Measurements from ENCODE around the gene SH3BGRL2.

Gene SH3BGRL2

DNA sequence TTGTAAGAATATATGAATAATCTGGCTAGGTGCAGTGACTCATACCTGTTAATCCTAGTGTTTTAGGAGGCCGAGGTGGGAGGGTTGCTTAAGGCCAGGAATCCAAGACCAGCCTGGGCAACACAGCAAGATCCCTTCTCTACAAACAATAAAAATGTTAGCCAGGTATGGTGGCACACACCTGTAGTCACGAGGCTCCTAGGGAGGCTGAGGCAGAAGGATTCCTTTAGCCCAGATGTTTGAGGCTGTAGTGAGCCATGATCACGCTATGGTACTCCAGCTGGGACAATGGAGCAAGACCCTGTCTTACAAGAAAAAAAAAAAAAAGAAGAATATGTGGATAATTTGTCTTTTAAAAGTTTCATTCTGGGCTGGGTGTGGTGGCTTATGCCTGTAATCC is 75.4 kb downstream of the SH3BGRL2 start:
- TF ChIP-seq, protein P1, sequence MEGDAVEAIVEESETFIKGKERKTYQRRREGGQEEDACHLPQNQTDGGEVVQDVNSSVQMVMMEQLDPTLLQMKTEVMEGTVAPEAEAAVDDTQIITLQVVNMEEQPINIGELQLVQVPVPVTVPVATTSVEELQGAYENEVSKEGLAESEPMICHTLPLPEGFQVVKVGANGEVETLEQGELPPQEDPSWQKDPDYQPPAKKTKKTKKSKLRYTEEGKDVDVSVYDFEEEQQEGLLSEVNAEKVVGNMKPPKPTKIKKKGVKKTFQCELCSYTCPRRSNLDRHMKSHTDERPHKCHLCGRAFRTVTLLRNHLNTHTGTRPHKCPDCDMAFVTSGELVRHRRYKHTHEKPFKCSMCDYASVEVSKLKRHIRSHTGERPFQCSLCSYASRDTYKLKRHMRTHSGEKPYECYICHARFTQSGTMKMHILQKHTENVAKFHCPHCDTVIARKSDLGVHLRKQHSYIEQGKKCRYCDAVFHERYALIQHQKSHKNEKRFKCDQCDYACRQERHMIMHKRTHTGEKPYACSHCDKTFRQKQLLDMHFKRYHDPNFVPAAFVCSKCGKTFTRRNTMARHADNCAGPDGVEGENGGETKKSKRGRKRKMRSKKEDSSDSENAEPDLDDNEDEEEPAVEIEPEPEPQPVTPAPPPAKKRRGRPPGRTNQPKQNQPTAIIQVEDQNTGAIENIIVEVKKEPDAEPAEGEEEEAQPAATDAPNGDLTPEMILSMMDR (IDR thresholded peaks at IDR 0.05; ENCODE audit: borderline replicate concordance, insufficient read depth, low read depth, low read length), result no peak
- no peak overlapping the region for H3K4me3 ChIP-seq (ENCODE audit: low read depth, low read length)

DNA sequence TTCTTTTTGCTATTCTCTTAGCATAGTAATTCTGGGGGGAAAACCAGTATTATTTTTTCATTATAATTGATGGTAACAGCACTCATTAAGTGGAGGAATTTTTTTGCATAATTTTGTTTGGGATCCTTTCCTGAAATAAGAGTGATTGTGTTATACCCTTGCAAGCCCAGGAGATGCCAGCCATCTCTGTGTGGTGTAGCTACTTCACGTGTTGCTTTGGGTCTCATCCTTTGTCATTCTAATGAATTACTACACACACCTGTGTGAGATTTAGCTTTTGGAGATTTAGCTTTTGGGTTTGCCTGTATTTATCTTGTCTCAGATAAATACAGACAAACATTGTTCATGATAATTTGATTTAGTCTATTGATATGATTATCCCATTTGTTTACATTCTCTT is 76.5 kb downstream of the SH3BGRL2 start:
- TF ChIP-seq, protein P1 (IDR thresholded peaks at IDR 0.05; ENCODE audit: borderline replicate concordance, insufficient read depth, low read depth, low read length), result no peak
- H3K4me3 ChIP-seq (ENCODE audit: low read depth, low read length), result no peak overlapping the region

DNA sequence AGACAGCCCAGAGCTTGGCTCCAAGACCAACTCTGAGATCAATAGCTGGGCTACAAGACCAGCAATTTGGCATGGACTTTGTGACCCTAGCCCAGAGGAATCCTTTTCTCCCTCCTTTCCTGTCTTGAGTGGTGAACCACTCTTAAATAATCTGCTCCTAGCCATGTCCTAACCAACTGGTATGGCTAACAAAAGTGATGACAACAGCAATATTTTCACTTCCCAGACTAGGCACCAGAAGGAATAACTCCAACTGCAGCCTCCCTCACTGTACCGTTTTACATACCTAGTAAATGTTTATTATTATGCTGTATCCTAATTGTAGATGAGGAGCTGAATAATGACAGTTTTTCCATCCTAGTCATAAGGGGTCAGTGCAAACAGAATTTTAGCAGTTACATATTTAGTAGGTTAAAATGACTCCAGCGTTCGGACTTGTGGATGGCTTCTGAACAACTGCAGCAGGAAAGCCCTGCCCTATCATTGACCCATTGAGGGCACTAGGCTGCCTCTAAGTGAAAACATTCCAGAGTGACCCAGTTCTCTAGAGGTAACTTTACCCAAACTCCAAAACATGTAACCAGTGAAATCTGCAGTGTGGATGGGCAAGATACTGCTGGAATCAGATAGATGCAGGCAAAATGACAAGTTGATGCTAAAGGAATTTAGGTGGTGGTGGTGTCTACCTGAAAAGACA is 77.1 kb downstream of the SH3BGRL2 start:
- TF ChIP-seq, protein P1 (IDR thresholded peaks at IDR 0.05; ENCODE audit: borderline replicate concordance, insufficient read depth, low read depth, low read length), result no peak
- no peak overlapping the region for H3K4me3 ChIP-seq (ENCODE audit: low read depth, low read length)

DNA sequence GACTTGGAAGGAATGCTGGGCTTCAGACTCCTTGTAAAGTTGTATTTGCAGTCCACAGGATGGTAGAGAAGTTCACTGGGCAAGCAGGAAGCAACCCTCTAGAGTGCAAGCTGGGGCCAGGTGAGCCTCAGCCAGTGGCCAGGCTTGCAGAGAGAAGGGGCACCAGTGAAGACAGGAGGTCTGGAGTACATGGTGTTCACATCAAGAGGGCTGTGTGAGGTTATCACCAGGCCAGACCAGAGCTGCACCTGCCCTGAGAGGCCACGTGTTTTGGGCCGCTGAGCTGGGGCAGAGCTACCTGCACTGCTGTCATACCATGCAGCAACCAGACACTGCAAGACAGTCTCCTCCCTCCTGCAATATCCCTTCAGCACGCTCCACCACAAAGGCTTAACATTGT is 79.0 kb downstream of the SH3BGRL2 start:
- H3K4me3 ChIP-seq (ENCODE audit: low read depth, low read length), result no peak overlapping the region
- TF ChIP-seq, protein P1 (IDR thresholded peaks at IDR 0.05; ENCODE audit: borderline replicate concordance, insufficient read depth, low read depth, low read length), result no peak

DNA sequence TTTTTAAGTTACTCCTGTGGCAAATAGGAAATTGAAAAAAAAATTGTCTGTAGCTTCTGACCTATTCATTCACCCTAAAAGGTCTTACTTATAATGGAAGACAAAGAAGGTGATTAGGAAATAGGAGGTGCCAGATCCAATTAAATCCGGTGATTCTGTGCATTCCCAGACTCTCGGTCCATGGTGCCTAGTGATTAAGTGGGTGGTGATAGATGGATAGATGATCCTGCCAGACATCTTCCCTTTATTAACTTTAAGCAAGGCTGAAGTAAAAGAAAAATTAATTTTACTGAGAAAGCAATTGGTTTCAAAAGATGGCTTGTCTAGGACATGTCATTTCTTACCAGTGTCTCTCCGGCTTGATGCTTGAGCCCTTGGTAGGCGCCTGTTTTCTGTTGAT is 80.0 kb downstream of the SH3BGRL2 start:
- TF ChIP-seq, protein P1 (IDR thresholded peaks at IDR 0.05; ENCODE audit: borderline replicate concordance, insufficient read depth, low read depth, low read length), result no peak
- no peak overlapping the region for H3K4me3 ChIP-seq (ENCODE audit: low read depth, low read length)

DNA sequence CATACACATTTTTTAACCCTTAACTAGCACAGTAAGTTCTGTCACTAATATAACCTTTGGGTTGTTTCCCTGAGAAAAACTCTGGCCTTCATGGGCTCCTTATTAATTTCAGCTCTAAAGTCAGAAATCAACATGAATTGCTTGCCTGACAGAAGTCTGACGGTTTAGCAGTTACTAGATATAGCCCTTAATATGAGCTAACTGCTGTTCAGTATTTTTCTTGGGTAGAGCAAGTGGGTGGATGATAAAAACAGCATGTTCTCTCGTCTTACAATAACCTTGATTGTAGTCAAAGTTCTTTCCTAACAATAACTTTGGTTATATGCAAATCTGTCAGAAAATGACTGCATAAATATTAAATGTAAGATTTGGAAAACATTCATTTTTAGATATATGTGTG is 81.0 kb downstream of the SH3BGRL2 start:
- H3K4me3 ChIP-seq (ENCODE audit: low read depth, low read length), result no peak overlapping the region
- TF ChIP-seq, protein P1 (IDR thresholded peaks at IDR 0.05; ENCODE audit: borderline replicate concordance, insufficient read depth, low read depth, low read length), result no peak

DNA sequence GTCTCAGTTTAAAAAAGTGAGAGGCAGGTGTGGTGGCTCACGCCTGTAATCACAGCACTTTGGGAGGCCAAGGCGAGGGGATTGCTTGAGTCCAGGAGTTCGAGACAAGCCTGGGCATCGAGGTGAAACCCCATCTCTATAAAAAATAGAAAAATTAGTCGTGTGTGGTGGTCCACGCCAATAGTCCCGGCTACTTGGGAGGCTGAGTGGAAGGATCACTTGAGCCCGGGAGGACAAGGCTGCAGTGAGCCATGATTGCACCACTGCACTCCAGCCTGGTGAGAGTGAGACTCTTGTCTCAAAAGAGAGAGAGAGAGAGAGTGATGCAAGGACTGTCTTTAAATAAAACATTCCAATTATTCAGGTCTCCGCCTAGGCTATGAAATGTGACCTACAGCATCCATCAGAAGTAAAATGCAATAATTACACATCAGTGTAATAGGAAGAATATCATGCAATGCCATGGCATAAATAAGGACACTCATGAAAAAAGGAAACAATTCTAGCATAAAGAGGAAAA is 81.5 kb downstream of the SH3BGRL2 start:
- TF ChIP-seq, protein P1 (IDR thresholded peaks at IDR 0.05; ENCODE audit: borderline replicate concordance, insufficient read depth, low read depth, low read length), result no peak
- H3K4me3 ChIP-seq (ENCODE audit: low read depth, low read length), result no peak overlapping the region
